Stimulated activated CD8-positive, alpha-beta memory T cell treated with anti-CD3 and anti-CD28 coated beads, Interleukin-15, amount 100 ng/mL, for 1 hour (primary cell): Measurements from ENCODE around the gene BMPER.

Experiments used
- DNase-seq: peaks from one replicate; pipeline ENCODE4 v3.0.0-alpha.2; 2020; ENCODE audit warnings: low read depth

BMPER gene

GRCh38 chr7:34026481-34027190 lies 121.3 kb downstream of the BMPER start:
- no peak for DNase-seq

DNA sequence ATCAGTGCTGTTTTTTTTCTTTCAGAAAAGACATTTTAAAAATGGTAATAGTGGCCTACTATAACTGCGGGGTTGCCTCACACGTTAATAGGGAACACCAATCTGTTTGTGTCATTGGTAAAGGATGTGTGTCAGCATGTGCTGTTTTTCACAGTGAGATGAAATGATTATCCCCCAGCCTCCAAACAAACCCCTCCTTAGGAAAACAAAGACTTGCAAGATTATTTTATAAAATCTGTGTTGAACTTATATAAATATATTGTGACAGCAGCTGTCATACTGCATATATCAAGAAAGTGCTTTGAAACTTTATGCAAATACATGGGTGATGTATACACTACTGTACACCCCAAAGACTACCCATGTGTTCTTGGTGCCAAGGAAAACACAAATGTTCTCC lies 125.8 kb downstream of the BMPER start:
- no peak for DNase-seq

GRCh38 chr7:34034728-34035127 lies 129.4 kb downstream of the BMPER start:
- DNase-seq = no peak

GRCh38 chr7:34036051-34036920 lies 130.9 kb downstream of the BMPER start:
- no peak for DNase-seq

DNA sequence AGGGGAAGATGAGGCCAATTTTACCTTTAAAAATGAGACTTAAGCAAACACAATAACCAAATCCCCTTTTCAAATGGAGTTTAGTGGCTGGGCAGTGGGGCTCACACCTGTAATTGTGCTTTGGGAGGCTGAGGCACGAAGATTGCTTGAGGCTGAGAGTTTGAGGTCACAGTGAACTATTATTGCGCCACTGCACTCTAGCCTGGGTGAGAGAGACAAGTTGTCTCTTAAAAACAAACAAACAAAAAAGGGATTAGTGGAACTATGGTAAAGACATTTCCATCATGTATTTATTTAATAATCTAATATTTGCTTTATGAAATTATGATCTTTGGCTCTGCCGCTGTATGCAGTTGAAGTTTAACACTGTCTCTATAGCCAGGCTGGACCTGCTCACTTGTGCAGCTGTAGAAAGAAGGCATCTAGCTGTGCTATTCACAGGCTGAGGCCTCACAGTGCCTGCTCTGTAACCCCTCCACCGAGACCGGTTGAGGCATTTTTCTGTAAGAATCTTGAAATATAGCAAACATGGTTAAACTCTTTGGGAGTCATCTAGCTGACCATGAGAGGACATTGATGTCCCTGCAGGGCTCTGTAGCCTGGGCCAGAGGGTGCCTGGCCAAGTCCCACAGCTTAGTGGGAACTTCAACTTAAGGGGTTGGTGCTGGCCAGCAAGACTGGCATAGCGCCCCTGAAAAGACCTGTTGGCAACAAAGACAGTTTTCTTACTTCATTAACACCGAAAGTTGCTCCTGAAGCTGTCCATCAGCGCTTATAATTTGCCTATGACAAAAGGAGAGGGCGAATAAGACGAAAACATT lies 131.8 kb downstream of the BMPER start:
- DNase-seq = no peak

GRCh38 chr7:34038816-34039470 lies 133.6 kb downstream of the BMPER start:
- no peak for DNase-seq

- DNase-seq = no peak
Measured at GRCh38 chr7:34041707-34042106, 136.4 kb downstream of the BMPER start.

GRCh38 chr7:34042406-34042805 lies 137.1 kb downstream of the BMPER start:
- DNase-seq = no peak

GRCh38 chr7:34043461-34044305 lies 138.3 kb downstream of the BMPER start:
- no peak for DNase-seq

- DNase-seq = no peak
Measured at GRCh38 chr7:34044306-34044643, 138.9 kb downstream of the BMPER start.

DNA sequence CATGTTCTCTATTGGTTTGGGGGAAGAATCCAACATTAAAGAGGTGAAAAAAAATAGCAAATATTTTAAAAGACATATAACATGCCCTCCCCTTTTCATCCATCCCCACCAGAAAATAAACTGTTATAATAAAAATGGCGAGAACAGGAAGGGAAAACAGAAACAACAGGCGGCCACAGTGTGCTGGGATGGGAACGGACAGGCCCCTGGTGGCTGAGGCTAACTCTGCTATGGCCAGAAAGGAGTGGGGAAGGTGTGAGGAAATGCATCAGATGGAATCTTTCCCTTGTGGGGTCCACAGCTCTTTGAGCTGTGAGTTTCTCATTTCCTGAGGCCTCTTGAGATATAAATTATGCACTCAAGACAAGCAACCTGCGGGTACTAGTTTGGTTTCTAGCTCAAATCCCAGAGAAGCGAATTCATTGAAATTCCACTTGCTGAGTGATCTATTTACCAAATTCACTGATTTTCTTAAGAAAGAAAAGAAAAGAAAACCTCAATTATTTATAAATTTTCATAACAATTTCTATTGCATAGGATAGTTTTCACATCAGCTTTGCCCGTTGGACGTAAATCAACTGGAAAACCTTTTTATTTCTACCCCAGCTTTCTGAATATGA lies 139.5 kb downstream of the BMPER start:
- no peak for DNase-seq

- DNase-seq = no peak
Measured at GRCh38 chr7:34048445-34048844, 143.1 kb downstream of the BMPER start.

GRCh38 chr7:34054075-34054474 lies 148.7 kb downstream of the BMPER start:
- no peak for DNase-seq

DNA sequence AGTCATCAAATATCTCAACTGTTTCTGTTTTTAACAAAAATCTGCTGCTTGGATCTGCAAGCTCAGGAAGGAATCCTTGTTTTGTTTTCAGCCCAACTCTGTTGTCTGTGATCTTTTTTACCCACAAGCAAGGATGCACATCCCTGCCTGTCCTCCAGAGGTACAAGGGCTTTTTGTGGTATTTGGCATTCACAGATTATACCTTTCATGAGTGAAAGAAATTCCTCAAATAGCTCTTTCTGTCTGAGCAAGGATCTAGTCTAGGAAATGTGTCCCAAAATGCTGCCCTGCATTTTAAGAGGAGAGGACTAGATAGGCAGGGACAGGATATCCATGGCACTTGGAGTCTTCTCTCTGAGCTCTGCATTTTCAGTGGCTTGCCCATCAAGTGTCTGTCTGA lies 151.8 kb downstream of the BMPER start:
- DNase-seq = no peak

- no peak for DNase-seq
Measured at GRCh38 chr7:34057956-34058355, 152.6 kb downstream of the BMPER start.

DNA sequence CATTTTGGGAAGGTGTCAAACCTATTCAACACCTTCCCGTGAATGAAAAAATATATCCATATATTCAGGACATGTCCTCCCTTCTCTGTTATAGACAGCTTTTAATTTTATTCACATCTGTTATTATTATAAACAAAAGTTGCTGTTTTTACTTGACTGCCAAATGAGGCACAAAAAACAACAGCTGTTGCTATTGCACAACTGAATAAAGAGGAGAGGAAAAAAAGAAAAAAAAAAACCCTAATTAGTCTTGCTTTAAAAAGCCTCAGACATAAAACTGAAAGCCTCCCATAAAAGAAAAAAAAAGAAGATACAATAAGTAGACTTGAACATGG lies 153.4 kb downstream of the BMPER start:
- no peak for DNase-seq

DNA sequence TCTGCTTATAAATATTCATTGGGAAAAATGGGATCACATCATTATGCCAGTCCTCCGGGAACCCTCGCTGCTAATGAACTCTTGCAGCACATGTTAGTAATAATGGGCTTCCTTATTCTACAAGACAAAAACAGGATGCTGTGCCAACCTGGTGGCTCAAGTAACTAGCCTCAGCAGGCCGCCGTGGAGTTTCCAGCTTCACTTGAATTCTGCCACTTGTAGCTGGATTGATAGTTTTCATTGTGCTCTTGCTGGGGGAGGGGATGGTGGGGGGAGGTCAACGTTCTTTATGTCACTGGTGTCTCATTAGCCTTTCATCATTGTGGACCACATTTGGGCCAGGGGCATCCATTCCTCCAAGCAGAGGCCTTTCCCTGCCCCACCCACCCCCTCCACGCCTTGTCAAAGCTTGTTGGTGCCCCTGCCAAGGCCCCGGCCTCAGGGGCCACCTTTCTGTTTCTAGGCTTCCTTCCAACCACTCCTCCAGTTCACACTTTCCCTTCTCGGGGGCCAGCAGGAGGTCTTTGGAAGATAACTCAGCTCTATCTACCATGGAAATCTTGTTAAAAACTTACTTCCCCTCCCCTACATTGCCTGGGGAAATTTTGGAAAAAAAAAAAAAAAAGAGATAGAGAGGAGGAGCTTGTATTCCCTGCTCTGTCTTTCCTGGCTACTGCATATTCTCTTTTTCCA lies 153.9 kb downstream of the BMPER start:
- no peak for DNase-seq

DNA sequence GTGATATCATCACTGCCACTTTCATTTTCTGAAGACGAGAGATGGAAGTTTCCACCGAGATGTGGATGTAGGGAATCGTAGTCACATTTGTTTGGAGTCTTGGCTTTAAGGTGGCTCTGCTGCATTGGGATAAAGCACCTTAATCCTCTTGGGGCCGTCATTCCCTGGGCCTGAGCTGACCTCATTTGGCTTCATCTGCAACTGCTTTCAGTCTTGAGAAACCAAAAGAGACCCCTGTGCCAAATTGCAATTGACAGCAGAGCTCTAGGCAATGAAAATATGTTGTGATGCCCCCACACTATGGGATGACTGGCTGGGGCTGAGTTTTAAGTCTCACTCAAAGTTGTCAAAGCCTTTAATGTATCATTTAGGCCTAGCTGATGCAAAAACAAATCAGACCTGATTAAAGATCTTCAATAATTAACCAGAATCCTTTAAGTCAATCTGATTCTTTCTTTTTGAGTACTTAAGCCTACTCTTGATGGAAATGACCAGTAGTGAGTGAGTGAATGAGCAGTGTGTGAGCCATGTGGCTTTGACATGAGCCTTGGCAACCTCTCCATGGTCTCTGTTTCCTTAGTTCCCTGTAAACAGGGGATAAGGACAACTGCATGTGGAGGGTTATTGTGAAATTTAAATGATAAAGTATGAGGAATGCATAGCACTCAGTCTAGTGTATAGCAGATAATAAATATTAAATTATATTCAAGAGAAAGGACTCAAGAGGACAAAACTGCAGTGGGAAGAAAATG lies 155.0 kb downstream of the BMPER start:
- no peak for DNase-seq

DNA sequence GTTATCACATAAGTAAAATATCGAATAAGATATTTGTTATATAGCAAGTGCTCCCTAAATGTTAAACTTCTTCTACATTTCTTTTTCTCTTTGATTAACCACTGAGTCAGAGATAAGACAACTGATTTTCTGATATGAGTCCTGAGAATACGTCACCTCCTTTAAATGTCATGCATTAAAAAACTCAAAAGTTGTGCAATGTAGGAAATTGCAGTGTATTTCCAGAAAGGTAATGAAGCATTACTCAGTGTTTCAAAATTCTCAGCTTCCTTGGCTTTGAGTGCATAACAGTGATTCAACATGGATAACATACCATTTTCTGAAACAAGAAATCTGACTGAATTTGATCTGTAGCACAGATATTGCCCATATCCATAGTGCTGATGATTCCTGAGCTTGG lies 155.8 kb downstream of the BMPER start:
- no peak for DNase-seq

DNA sequence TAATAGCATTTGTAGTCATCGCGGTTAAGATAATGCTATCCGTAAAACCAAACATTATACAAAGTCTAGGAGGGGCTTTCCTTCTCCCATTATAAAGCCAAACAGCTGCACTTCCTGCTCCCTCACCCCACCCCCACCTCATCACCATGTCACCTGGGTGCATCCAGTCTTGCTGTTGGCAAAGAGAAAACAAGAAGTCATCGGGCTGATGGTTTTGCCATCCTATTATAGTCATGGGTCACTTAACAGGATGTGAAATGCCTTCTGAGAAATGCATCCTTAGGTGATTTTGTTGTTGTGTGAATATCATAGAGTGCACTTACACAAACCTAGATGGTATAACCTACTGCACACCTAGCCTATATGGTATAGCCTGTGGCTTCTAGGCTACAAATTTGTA lies 157.0 kb downstream of the BMPER start:
- no peak for DNase-seq
